Muscle layer of colon (tissue), 2 donors: ENCODE results near the gene CNIH4.
A peak's percentile ranks its signal among the peaks of the same experiment; 100 is the strongest.
"Not testable (repeated sequence)": the region's sequence is repeated elsewhere in the genome, so short reads cannot be mapped to it uniquely, and the experiment has no call there.

ENCODE experiments used
- H3K27ac ChIP-seq: one replicate; pipeline ENCODE4 v1.7.0; 2013; ENCODE audit warnings: low read depth, mild to moderate bottlenecking, low read length, moderate library complexity
- H3K27me3 ChIP-seq, 2 donors: one replicate each; pipeline ENCODE4 v1.7.0; 2013; ENCODE audit warnings: low read length in 2 of 2, mild to moderate bottlenecking in 2 of 2; ENCODE audit not compliant: insufficient read depth in 2 of 2, control insufficient read depth in 1 of 2
- H3K36me3 ChIP-seq: one replicate; pipeline ENCODE4 v1.7.0; 2013; ENCODE audit warnings: mild to moderate bottlenecking, low read length; ENCODE audit not compliant: insufficient read depth
- H3K4me1 ChIP-seq: one replicate; pipeline ENCODE4 v1.7.0; 2013; ENCODE audit warnings: mild to moderate bottlenecking, low read length; ENCODE audit not compliant: insufficient read depth
- H3K4me3 ChIP-seq, 2 donors: one replicate each; pipeline ENCODE4 v1.7.0; 2013; ENCODE audit warnings: low read length in 2 of 2, low read depth in 1 of 2, mild to moderate bottlenecking in 1 of 2, moderate library complexity in 1 of 2
- H3K9ac ChIP-seq: one replicate; pipeline ENCODE4 v1.7.0; 2013; ENCODE audit warnings: low read length
- H3K9me3 ChIP-seq: one replicate; pipeline ENCODE4 v1.7.0; 2013; ENCODE audit warnings: mild to moderate bottlenecking, low read length
- donor health status: abdominal sarcoma.
- donor health status: Adenocarcinoma of cecum.

The CNIH4 gene

DNA sequence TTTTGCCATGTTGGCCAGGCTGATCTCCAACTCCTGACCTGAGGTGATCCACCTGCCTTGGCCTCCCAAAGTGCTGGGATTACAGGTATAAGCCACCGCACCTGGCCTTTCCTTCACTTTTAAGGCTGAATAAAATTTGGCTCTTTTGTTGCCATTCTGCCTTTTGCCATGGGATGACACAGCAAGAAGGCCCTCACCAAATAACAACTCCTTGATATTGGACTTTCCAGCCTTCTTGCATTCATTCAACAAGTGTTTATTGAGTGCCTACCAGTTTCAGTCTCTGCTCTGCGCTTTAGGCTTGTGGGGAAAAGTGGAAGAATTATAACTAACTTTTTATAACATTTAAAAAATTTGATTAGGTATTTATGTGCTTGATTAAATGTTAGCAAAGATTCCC lies 24.9 kb upstream of the CNIH4 start:
- no peaks in the 10 kb centered on the region for H3K9me3 ChIP-seq
- H3K36me3 ChIP-seq, result no peaks in the 10 kb centered on the region
- peaks cover 14% of the 10 kb centered on the region for H3K4me1 ChIP-seq
- H3K9ac ChIP-seq, result no peak overlapping the region
- no peak overlapping the region for H3K27ac ChIP-seq
- no peak overlapping the region for H3K4me3 ChIP-seq
- H3K27me3 ChIP-seq, result no peaks in the 10 kb centered on the region

GRCh38 chr1:224333309-224333926 lies 23.3 kb upstream of the CNIH4 start:
- H3K4me1 ChIP-seq, result peaks cover 10% of the 10 kb centered on the region
- no peaks in the 10 kb centered on the region for H3K27me3 ChIP-seq
- H3K9me3 ChIP-seq, result no peaks in the 10 kb centered on the region
- no peak overlapping the region for H3K4me3 ChIP-seq
- no peaks in the 10 kb centered on the region for H3K36me3 ChIP-seq
- H3K9ac ChIP-seq, result no peak overlapping the region
- no peak overlapping the region for H3K27ac ChIP-seq

DNA sequence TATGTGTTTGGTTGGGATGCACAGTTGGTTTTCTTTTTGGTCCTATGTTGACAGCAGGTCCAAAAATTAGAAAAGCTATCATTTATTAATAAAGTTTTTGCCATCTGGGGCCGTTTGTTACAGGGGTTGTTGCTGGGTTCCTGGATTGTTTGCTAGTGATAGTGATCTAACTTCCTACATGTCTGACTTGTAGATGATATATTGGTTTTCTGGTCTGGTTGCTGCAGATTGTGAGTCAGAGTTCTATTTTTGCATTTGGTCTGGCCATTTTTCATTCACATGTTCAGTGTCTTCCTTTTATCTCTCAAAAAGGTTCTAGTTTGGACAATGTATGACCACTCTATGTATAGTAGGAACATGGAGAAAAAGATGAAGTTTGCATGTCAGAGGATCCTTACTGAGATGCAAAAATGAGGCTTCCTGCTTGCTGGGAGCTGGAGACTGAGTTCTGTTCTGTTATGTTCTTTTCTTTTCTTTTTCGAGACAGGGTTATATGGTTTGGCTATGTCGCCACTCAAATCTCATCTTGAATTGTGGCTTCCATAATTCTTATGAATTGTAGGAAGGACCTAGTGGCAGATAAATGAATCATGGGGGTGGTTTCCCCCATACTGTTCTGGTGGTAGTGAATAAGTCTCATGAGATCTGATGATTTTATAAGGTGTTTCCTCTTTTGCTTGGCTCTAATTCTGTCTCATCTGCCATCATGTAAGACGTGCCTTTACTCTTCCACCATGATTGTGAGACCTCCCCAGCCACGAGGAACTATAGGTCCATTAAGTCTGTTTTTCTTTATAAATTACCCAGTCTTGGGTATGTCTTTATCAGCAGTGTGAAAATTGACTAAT lies 22.5 kb upstream of the CNIH4 start:
- H3K9ac ChIP-seq, result no peak overlapping the region
- no peaks in the 10 kb centered on the region for H3K36me3 ChIP-seq
- H3K4me1 ChIP-seq, result peaks cover 6% of the 10 kb centered on the region
- no peak overlapping the region for H3K27ac ChIP-seq
- no peak overlapping the region for H3K4me3 ChIP-seq
- no peaks in the 10 kb centered on the region for H3K9me3 ChIP-seq
- no peaks in the 10 kb centered on the region for H3K27me3 ChIP-seq

DNA sequence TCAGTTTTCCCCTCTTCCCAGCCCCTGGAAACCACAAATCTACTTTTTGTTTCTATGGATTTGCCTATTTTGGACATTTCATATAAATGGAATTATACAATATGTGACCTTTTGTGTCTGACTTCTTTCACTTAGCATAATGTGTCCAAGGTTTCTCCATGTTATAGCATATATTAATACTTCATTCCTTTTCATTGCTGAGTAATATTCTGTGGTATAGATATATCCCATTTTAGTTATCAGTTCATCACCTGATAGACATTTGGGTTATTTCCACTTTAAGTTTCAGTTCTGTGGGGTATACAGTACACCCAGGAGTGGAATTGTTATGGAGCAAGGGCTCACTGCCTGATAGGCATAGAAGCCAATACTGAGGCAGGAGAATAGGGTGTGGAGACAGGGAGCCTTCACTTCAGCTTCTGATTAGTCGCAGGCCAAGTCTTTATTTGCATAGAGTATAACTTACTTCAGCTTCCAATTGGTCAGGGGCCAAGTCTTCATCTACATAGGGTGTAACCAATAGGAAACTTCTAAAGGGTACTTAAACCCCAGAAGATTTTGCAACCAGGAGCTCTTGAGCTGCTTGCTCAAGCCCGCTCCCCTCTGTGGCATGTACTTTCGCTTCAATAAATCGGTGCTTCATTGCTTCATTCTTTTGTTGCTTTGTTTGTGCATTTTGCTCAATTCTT lies 18.4 kb upstream of the CNIH4 start:
- Histone ChIP-seq H3K9ac (no peak overlapping the region), H3K9me3 (no peaks in the 10 kb centered on the region), H3K4me1 (no peaks in the 10 kb centered on the region), H3K36me3 (no peaks in the 10 kb centered on the region), H3K27ac (no peak overlapping the region), H3K4me3 (no peak overlapping the region), H3K27me3 (peaks cover 0 to 5% of the 10 kb centered on the region in 2 donors)

DNA sequence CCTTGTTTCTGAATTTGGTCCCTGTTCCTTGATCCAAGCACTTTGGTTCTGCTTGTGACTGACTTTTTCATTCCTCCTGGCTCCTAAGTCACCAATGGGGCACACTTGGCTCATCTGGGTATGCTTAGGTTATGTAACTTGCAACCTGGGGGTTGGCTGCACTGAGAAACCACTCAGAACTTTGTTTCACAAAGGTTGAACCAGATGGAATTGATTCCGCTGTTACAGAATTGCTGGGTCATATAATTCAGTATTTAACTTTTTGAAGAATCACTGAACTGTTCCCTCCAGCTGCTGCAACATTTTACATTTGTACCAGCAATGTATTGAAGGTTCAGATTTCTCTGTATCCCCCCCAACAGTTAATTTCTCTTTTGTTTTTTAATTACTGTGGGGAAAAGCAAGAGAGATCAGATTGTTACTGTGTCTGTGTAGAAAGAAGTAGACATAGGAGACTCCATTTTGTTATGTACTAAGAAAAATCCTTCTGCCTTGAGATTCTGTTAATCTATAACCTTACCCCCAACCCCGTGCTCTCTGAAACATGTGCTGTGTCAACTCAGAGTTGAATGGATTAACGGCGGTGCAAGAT lies 17.1 kb upstream of the CNIH4 start:
- Histone ChIP-seq H3K4me1 (no peaks in the 10 kb centered on the region), H3K27me3 (peaks cover 0 to 5% of the 10 kb centered on the region in 2 donors), H3K4me3 (no peak overlapping the region), H3K27ac (no peak overlapping the region), H3K9ac (no peak overlapping the region), H3K36me3 (no peaks in the 10 kb centered on the region), H3K9me3 (peaks cover 12% of the 10 kb centered on the region)

- H3K27ac ChIP-seq, result not testable (repeated sequence)
Measured at GRCh38 chr1:224340453-224341384, 16.0 kb upstream of the CNIH4 start.

GRCh38 chr1:224343679-224344078 lies 13.0 kb upstream of the CNIH4 start:
- H3K27me3 ChIP-seq, result peaks cover 0 to 5% of the 10 kb centered on the region in 2 donors
- no peaks in the 10 kb centered on the region for H3K36me3 ChIP-seq
- no peak overlapping the region for H3K27ac ChIP-seq
- peaks cover 12% of the 10 kb centered on the region for H3K9me3 ChIP-seq
- no peak overlapping the region for H3K9ac ChIP-seq
- H3K4me1 ChIP-seq, result no peaks in the 10 kb centered on the region
- H3K4me3 ChIP-seq, result no peak overlapping the region

More at GRCh38 chr1:224340453-224341384, 16.0 kb upstream of the CNIH4 start:
- H3K9ac ChIP-seq, H3K36me3 ChIP-seq, H3K27me3 ChIP-seq, H3K4me1 ChIP-seq: not testable (repeated sequence)
- Histone ChIP-seq H3K4me3 (peak overlapping the region in 1 of 2 donors; percentile 47), H3K9me3 (peaks cover 12% of the 10 kb centered on the region)

- Histone ChIP-seq H3K4me3 (no peak overlapping the region), H3K4me1 (no peaks in the 10 kb centered on the region)
Measured at GRCh38 chr1:224348137-224348536, 8.5 kb upstream of the CNIH4 start.

DNA sequence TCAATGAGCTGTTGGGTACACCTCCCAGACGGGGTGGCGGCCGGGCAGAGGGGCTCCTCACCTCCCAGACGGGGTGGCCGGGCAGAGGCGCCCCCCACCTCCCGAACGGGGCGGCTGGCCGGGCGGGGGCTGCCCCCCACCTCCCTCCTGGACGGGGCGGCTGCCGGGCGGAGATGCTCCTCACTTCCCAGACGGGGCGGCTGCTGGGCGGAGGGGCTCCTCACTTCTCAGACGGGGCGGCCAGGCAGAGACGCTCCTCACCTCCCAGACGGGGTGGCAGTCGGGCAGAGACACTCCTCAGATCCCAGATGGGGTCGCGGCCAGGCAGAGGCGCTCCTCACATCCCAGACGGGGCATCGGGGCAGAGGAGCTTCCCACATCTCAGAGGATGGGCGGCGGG lies 7.0 kb upstream of the CNIH4 start:
- not testable (repeated sequence) for H3K9me3 ChIP-seq, H3K27me3 ChIP-seq, H3K27ac ChIP-seq, H3K36me3 ChIP-seq, H3K4me1 ChIP-seq, H3K4me3 ChIP-seq, H3K9ac ChIP-seq

More at GRCh38 chr1:224348137-224348536, 8.5 kb upstream of the CNIH4 start:
- no peak overlapping the region for H3K27ac ChIP-seq
- H3K27me3 ChIP-seq, result no peaks in the 10 kb centered on the region
- no peaks in the 10 kb centered on the region for H3K36me3 ChIP-seq
- H3K9ac ChIP-seq, result no peak overlapping the region
- H3K9me3 ChIP-seq, result peaks cover 12% of the 10 kb centered on the region

GRCh38 chr1:224352436-224353085 lies 4.1 kb upstream of the CNIH4 start:
- H3K4me3 ChIP-seq, H3K4me1 ChIP-seq, H3K27me3 ChIP-seq, H3K27ac ChIP-seq, H3K36me3 ChIP-seq, H3K9ac ChIP-seq, H3K9me3 ChIP-seq: not testable (repeated sequence)
